Endometrial microvascular endothelial cells (primary cell): ENCODE measurements around the gene CD247. TPM values are rescaled to one million over a fixed set of nuclear protein-coding genes. Genes with fewer than 3 reads are reported as not detected.
"Not testable (repeated sequence)": the region's sequence is repeated elsewhere in the genome, so short reads cannot be mapped to it uniquely, and the experiment has no call there.

Source experiments
- in situ Hi-C: cut with HindIII; loops from 2 replicates; pipeline ENCODE4 v1.10.0; 2017; ENCODE audit warnings: low sequenced_read_pairs, low pct_unique_long_range_greater_than_20kb; ENCODE audit errors: inconsistent ontology term
- total RNA-seq: library from RNA; depleted of rRNA; stranded (reverse); fragments of >200 nt; gene quantifications from one replicate; pipeline ENCODE4 v1.2.3, GENCODE V29; 2015; ENCODE audit errors: inconsistent ontology term

Gene CD247
- not detected for total RNA-seq

GRCh38 chr1:167518331-167518700 is at the start of gene CD247:
Gene CD247, minus strand, starts transcription at chr1:167518529. Its CDS starts 64 bp downstream, at chr1:167518465.
- in situ Hi-C loops = no loop called here

GRCh38 chr1:167567663-167568062 is 49.3 kb upstream of the CD247 start:
- in situ Hi-C loops = no loop called here

DNA sequence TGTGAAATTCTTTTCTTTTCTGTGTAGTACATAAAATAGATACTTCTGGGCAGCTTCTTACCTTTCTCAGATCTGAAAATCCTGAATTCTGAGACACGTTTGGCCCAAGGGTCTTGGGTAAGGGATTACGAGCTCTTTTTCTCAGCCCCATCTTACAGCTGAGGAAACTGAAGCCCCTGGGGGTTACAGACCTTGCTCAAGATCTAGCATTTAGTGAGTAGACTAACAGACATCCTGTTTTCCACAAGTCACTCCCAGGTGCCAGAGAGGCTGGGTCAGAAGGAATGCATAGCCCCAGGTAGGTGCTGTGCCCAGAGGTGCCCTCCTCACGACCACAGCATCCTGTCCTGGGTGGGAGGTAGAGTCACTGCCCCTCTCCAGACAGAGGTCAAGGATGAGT is 48.4 kb upstream of the CD247 start:
- in situ Hi-C loops = no loop called here

GRCh38 chr1:167565922-167566321 is 47.6 kb upstream of the CD247 start:
- in situ Hi-C loops = no loop called here

GRCh38 chr1:167564612-167565270 is 46.4 kb upstream of the CD247 start:
- in situ Hi-C loops = no loop called here

- in situ Hi-C loops = no loop called here
Observed at GRCh38 chr1:167563579-167564246, 45.4 kb upstream of the CD247 start.

- in situ Hi-C loops = no loop called here
Observed at GRCh38 chr1:167562702-167563101, 44.4 kb upstream of the CD247 start.

- in situ Hi-C loops = no loop called here
Observed at GRCh38 chr1:167561753-167562152, 43.4 kb upstream of the CD247 start.

DNA sequence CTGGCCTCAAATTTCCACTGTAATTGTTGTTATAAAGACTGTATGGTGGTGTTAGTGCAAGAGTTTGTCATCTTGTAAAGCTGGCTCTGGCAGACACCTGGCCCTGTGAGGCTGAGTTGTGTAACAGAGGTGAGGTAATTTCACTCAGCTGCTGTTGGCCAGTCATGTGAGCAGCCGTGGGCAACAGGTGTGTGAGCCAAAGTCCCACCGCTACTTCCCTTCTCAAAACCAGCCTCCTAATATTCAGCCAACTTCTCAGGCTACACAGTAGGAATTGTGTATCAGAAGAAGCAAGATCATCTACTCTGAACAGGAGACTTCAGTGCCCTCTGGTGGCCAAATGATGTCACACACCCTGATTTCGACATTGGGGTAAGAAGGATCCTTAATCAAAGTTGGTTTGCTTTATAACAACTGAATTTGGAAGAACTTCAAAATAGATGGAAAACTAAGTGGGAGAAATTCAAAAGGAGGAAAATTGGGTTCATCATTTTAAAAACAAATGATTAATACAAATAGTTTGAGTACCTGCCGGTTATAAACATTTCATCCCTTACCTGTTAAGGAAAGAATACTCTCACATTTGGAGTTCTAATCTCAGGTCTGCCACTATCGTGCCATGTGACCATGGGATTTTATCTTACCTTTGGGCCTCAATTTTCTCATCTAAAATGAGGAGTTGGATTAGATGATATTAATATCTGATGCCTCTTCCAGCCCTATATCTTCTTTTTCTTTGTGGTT is 37.8 kb upstream of the CD247 start:
- in situ Hi-C loops = no loop called here

DNA sequence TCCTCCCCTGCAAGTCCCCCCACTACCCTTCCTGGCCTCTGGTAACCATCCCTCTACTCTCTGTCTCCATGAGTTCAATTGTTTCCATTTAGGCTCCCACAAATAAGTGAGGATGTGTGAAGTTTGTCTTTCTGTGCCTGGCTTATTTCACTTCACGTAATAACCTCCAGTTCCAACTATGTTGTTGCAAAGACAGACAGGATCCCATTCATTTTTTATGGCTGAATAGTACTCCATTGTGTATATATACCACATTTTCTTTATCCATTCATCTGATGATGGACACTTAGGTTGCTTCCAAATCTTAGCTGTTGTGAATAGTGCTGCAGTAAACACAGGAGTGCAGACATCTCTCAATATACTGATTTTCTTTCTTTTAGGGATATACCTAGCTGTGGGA is 36.7 kb upstream of the CD247 start:
- in situ Hi-C loops = not testable (repeated sequence)

GRCh38 chr1:167554028-167554779 is 35.9 kb upstream of the CD247 start:
- in situ Hi-C loops = no loop called here

GRCh38 chr1:167553136-167554027 is 35.1 kb upstream of the CD247 start, which contains the start of gene CREG1:
Gene CREG1, minus strand, starts transcription at chr1:167553762.
- in situ Hi-C loops = no loop called here

DNA sequence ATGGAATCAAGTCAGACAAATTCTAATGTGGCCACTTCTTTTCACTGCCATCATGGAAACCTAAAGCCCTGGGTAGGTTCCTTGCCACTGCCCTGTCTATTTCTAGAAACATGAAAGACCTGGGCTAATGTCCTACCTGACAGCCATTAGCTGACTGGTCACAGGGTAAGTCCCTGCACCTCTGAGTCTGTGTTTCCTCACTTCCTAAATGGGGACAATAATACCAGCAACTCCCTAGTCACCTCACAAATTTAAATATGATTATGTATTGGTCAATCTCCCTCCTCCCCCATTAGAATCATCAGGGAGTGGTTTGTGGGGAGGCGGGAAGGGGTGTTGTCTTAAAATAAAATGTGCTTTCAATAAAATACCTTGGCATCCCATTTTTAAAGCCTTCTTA is 33.0 kb upstream of the CD247 start:
- in situ Hi-C loops = no loop called here

- in situ Hi-C loops = no loop called here
Observed at GRCh38 chr1:167548059-167548932, 30.0 kb upstream of the CD247 start.

- in situ Hi-C loops = no loop called here
Observed at GRCh38 chr1:167546935-167547334, 28.6 kb upstream of the CD247 start.

GRCh38 chr1:167545349-167545748 is 27.0 kb upstream of the CD247 start:
- in situ Hi-C loops = no loop called here

- in situ Hi-C loops = no loop called here
Observed at GRCh38 chr1:167544447-167545093, 26.2 kb upstream of the CD247 start.
